Pancreas (tissue), 10 donors: ENCODE results near the gene GAP43. TPM values are rescaled to one million over a fixed set of nuclear protein-coding genes. Genes with fewer than 3 reads are reported as not detected.

Experiments used
- ATAC-seq, 4 donors: fragments of 200-7000 bp; cut with Tn5 transposase; one replicate each; pipeline versions ENCODE4 v1.8.0 to v1.9.1; 2020; ENCODE audit warnings: mild to moderate bottlenecking in 4 of 4, moderate library complexity in 4 of 4
- DNase-seq, 6 donors: peaks; one replicate each; pipeline ENCODE4 v3.0.0-alpha.2; 2020
- FAIRE-seq: peaks from 2 replicates; lab custom pipeline; 2012; peaks lifted over from hg19 to GRCh38; lab: Jason Lieb, UNC
- H3K27ac ChIP-seq, 4 donors: fragments of 200-600 bp; sonication (generic); 1 replicate in 3 of 4; 2 replicates in 1 of 4; pipeline versions ENCODE4 v1.5.0 to v1.8.0; 2020
- H3K27me3 ChIP-seq, 4 donors: fragments of 200-600 bp; one replicate each; pipeline ENCODE4 v1.8.0; 2021
- H3K36me3 ChIP-seq, 3 donors: fragments of 200-600 bp; sonication (generic) in 1 of 3; one replicate each; pipeline versions ENCODE4 v1.5.0 to v1.8.0; 2020 to 2021
- H3K4me1 ChIP-seq, 3 donors: fragments of 200-600 bp; one replicate each; pipeline ENCODE4 v1.8.0; 2021
- H3K4me3 ChIP-seq, 4 donors: fragments of 200-600 bp; sonication (generic) in 2 of 4; one replicate each; pipeline versions ENCODE4 v1.5.0 to v1.8.0; 2020 to 2021
- H3K9me3 ChIP-seq, 4 donors: fragments of 200-600 bp; one replicate each; pipeline ENCODE4 v1.8.0; 2021
- WGBS, 2 donors: extraction: QIAGEN DNeasy Blood & Tissue Kit; methylation state at CpG; one replicate each; pipeline ENCODE4 v1.1.7; 2013; 5-methylcytosine and 5-hydroxymethylcytosine counted together
- intact Hi-C, 3 donors: fragments of 100-400 bp; cut with DNase I; formaldehyde crosslinking; loops; one replicate each; pipeline versions ENCODE4 v1.11.1 to v1.14.2; 2022
- polyA plus RNA-seq, 2 donors: library from polyadenylated mRNA; stranded (reverse); fragments of 200-250 nt; gene quantifications; one replicate each; pipeline ENCODE4 v1.2.3, GENCODE V29; 2013
- total RNA-seq, 6 donors: library from RNA; stranded (reverse); fragmentation: NEBNext Ultra II Directional in 4 of 6; extraction: Animal tissue kit (Norgen Biotek cat#: 25700) in 4 of 6; gene quantifications; one replicate each; pipeline versions ENCODE4 v1.2.1 to v1.2.4, GENCODE V29; 2021 to 2023
- TF ChIP-seq, protein P1 (sequence below), 4 donors: fragments of 200-600 bp; sonication (generic) in 3 of 4; IDR thresholded peaks; one replicate each; pipeline versions ENCODE4 v1.5.0 to v1.8.0; 2021; ENCODE audit warnings: antibody characterized with exemption in 4 of 4
- donor health status: healthy with polysubstance abuse.
- donor health status: DM: no; HTN: no; CAD: no; lungs with moderate emphysema.
- donor health status: DM: no; HTN: no; CAD: no.
- donor health status: control.
- donor health status: control.
- donor health status: Bipolar disorder and iron deficiency.
- donor health status: DM: yes; HTN: yes; CAD: no.
- donor health status: DM: no; HTN: no; CAD: no.
- donor health status: DM: no; HTN: no; CAD: no.
- donor health status: DM: yes; HTN: yes; CAD: no.

The GAP43 gene
- total and polyA plus RNA-seq, 8 donors: 0.09 to 2.2 (median 0.21) TPM

DNA sequence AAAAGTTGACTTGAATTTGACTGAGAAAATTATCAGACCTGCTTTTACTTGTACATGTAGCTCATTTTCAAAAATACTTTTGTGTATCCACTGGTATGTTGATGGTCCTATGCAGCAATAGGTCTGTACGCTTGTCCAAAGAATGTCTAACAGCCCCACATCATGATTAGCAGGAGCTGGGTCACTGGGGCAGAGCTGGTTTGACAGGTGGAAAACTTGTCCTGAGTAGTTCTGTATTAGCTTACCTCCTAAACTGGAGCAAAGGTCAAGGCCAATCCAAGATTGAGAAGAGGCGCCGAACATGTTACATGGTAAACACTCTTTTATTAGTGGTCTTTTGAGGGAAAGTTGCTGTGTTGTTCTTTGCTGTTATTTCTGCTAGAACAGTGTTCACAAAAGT is 50.6 kb downstream of the GAP43 start:
- FAIRE-seq (no peak), ATAC-seq (no peak), DNase-seq (no peak)
- intact Hi-C loops: no loop called here
- Histone ChIP-seq H3K36me3 (no peaks in the 10 kb centered on the region), H3K27me3 (no peaks in the 10 kb centered on the region), H3K4me3 (no peak overlapping the region), H3K4me1 (no peaks in the 10 kb centered on the region), H3K27ac (no peak overlapping the region), H3K9me3 (no peaks in the 10 kb centered on the region)
- WGBS, 2 donors: 44 to 46% methylated on average over 3 of the region's 3 CpGs
- TF ChIP-seq, protein P1, sequence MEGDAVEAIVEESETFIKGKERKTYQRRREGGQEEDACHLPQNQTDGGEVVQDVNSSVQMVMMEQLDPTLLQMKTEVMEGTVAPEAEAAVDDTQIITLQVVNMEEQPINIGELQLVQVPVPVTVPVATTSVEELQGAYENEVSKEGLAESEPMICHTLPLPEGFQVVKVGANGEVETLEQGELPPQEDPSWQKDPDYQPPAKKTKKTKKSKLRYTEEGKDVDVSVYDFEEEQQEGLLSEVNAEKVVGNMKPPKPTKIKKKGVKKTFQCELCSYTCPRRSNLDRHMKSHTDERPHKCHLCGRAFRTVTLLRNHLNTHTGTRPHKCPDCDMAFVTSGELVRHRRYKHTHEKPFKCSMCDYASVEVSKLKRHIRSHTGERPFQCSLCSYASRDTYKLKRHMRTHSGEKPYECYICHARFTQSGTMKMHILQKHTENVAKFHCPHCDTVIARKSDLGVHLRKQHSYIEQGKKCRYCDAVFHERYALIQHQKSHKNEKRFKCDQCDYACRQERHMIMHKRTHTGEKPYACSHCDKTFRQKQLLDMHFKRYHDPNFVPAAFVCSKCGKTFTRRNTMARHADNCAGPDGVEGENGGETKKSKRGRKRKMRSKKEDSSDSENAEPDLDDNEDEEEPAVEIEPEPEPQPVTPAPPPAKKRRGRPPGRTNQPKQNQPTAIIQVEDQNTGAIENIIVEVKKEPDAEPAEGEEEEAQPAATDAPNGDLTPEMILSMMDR (IDR thresholded peaks at IDR 0.05): no peak

DNA sequence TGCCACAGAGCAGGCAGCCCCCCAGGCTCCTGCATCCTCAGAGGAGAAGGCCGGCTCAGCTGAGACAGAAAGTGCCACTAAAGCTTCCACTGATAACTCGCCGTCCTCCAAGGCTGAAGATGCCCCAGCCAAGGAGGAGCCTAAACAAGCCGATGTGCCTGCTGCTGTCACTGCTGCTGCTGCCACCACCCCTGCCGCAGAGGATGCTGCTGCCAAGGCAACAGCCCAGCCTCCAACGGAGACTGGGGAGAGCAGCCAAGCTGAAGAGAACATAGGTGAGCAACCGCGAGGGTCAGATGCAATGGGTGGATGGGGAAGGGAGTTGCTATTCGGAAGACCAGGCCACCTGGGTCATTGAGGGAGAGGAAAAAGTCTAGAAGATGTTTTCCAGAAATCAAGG is 53.0 kb downstream of the GAP43 start:
- Histone ChIP-seq H3K9me3 (no peaks in the 10 kb centered on the region), H3K4me3 (no peak overlapping the region), H3K36me3 (no peaks in the 10 kb centered on the region), H3K27ac (no peak overlapping the region), H3K4me1 (no peaks in the 10 kb centered on the region), H3K27me3 (no peaks in the 10 kb centered on the region)
- no peak for FAIRE-seq
- 81 to 87% methylated on average over 9 of the region's 9 CpGs for WGBS, 2 donors
- no peak for ATAC-seq
- intact Hi-C loops: no loop called here
- DNase-seq: no peak
- TF ChIP-seq, protein P1 (IDR thresholded peaks at IDR 0.05): no peak

DNA sequence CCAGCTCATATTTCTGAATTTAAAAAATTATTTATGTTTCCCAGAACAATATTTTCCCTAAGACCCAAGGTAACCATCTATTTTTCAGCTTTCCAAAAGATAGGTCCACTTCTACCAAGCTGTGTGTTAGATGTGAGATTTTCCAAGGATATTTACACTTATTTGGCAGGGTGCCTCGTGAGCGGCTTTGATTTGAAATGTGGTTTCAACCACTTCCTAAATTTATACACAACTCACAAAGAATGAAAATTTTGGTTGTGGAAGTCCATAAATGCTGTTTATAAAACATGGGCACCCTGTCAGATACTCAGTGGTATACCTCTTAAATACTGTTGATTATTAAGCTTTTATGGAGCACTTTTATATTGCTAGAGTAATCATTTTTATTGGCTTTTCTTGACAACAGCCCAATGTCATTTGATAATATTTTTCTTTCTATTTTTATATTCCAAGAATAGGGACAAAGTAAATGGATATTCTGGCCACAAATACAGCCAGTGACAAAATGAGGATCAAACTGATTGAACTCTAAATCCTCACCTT is 57.6 kb downstream of the GAP43 start:
- H3K27me3 ChIP-seq: no peaks in the 10 kb centered on the region
- DNase-seq: no peak
- H3K9me3 ChIP-seq: no peaks in the 10 kb centered on the region
- no peak overlapping the region for H3K27ac ChIP-seq
- no peak overlapping the region for H3K4me3 ChIP-seq
- intact Hi-C loops: no loop called here
- no peak for FAIRE-seq
- no peaks in the 10 kb centered on the region for H3K36me3 ChIP-seq
- H3K4me1 ChIP-seq: no peaks in the 10 kb centered on the region
- WGBS, 2 donors: 35 to 52% methylated on average over 2 of the region's 2 CpGs
- ATAC-seq: no peak
- TF ChIP-seq, protein P1 (IDR thresholded peaks at IDR 0.05): no peak

DNA sequence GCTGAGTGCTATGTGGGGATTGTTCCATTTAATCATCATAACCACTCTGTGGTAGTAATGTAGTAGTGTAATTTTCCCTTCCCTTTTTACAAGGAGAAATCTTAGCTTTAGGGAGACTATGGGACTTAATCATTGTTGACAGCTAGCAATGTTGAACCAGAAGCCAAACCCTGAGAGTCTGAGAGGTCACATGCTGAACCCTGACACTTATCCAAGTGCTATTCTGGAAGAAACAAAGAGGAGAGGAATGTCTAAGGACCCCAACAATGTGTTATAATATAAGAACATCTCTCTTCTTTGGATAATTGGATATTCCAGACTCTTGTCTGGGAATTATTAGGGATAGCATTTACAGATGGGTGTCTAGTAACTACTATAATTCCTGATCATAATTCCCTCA is 58.4 kb downstream of the GAP43 start:
- no peak for ATAC-seq
- Histone ChIP-seq H3K4me1 (no peaks in the 10 kb centered on the region), H3K27ac (no peak overlapping the region), H3K36me3 (no peaks in the 10 kb centered on the region), H3K27me3 (no peaks in the 10 kb centered on the region), H3K9me3 (no peaks in the 10 kb centered on the region), H3K4me3 (no peak overlapping the region)
- DNase-seq: no peak
- FAIRE-seq: no peak
- TF ChIP-seq, protein P1 (IDR thresholded peaks at IDR 0.05): no peak
- intact Hi-C loops: no loop called here

DNA sequence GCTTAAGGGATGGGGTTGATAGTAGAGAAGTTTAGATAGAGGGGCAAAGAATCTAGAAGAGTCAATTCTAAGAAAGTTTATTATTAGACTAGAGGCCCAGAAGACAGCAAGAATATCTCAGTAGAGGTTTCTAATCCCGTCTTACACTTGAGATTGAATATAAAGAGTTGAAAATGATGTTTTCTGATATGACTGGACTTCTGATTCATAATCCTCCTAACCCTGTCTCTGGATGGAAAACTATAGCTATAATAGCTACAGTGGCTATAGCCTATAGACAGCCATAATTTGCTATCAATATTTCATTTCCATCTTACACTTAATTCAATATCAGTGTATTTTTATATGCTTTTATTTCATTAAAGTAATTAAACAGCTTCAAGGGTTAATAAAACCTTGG is 60.0 kb downstream of the GAP43 start:
- Histone ChIP-seq H3K27me3 (no peaks in the 10 kb centered on the region), H3K4me3 (no peak overlapping the region), H3K9me3 (no peaks in the 10 kb centered on the region), H3K27ac (no peak overlapping the region), H3K4me1 (no peaks in the 10 kb centered on the region), H3K36me3 (no peaks in the 10 kb centered on the region)
- ATAC-seq: no peak
- no peak for FAIRE-seq
- no peak for DNase-seq
- intact Hi-C loops: no loop called here
- TF ChIP-seq, protein P1 (IDR thresholded peaks at IDR 0.05): no peak
- 77 to 83% methylated on average over 1 of the region's 1 CpG for WGBS, 2 donors
